Sigmoid colon (tissue), 7 donors: Measurements from ENCODE around the gene AGXT2. TPM values are rescaled to one million over a fixed set of nuclear protein-coding genes. Genes with fewer than 3 reads are reported as not detected.

Experiments
- DNase-seq: peaks from one replicate; pipeline ENCODE4 v3.0.0-alpha.2; 2019
- H3K27ac ChIP-seq, 4 donors: fragments of 200-600 bp; sonication (generic); one replicate each; pipeline ENCODE4 v1.5.1; 2016 to 2019; ENCODE audit warnings: mild to moderate bottlenecking in 1 of 4
- H3K27me3 ChIP-seq, 3 donors: fragments of 200-600 bp; sonication (generic); one replicate each; pipeline ENCODE4 v1.5.1; 2019; ENCODE audit warnings: mild to moderate bottlenecking in 1 of 3
- H3K36me3 ChIP-seq, 4 donors: fragments of 200-600 bp; sonication (generic); one replicate each; pipeline ENCODE4 v1.5.1; 2016 to 2019
- H3K4me1 ChIP-seq, 4 donors: fragments of 200-600 bp; sonication (generic); one replicate each; pipeline ENCODE4 v1.5.1; 2017 to 2019
- H3K4me3 ChIP-seq, 4 donors: fragments of 200-600 bp; sonication (generic); one replicate each; pipeline ENCODE4 v1.5.1; 2017 to 2019; ENCODE audit warnings: mild to moderate bottlenecking in 2 of 4, moderate library complexity in 1 of 4
- H3K9me3 ChIP-seq, 4 donors: fragments of 200-600 bp in 3 of 4; sonication (generic) in 3 of 4; one replicate each; pipeline versions ENCODE4 v1.5.1 to v1.6.1; 2013 to 2019
- EP300 ChIP-seq, 4 donors: sonication (generic); formaldehyde crosslinking; IDR thresholded peaks; one replicate each; pipeline ENCODE4 v1.6.1; 2017; ENCODE audit warnings: antibody characterized with exemption in 4 of 4
- POLR2A ChIP-seq, 2 donors: fragments of 450-650 bp; IDR thresholded peaks; one replicate each; pipeline ENCODE4 v1.6.1; 2016; ENCODE audit warnings: antibody characterized with exemption in 2 of 2, mild to moderate bottlenecking in 2 of 2, moderate library complexity in 2 of 2
- POLR2AphosphoS5 ChIP-seq, 4 donors: sonication (generic); formaldehyde crosslinking; IDR thresholded peaks; one replicate each; pipeline ENCODE4 v1.6.1; 2017; ENCODE audit warnings: antibody characterized with exemption in 4 of 4
- WGBS, 2 donors: extraction: QIAGEN DNeasy Blood & Tissue Kit; methylation state at CpG; one replicate each; pipeline ENCODE4 v1.1.7; 2013; 5-methylcytosine and 5-hydroxymethylcytosine counted together
- intact Hi-C: fragments of 100-400 bp; cut with DNase I; formaldehyde crosslinking; loops from one replicate; pipeline ENCODE4 v1.15.1; 2023
- polyA plus RNA-seq, 3 donors: library from polyadenylated mRNA; stranded (reverse); fragments of 200-250 nt; gene quantifications; one replicate each; pipeline ENCODE4 v1.2.3, GENCODE V29; 2013
- total RNA-seq, 4 donors: library from RNA; depleted of rRNA; stranded (reverse); fragments of >200 nt; gene quantifications; one replicate each; pipeline ENCODE4 v1.1.0, GENCODE V29; 2016
- TF ChIP-seq, protein P1 (sequence below), 4 experiments: fragments of 450-650 bp in 3 of 4; fragments of 200-600 bp in 1 of 4; IDR thresholded peaks; one replicate each; pipeline ENCODE4 v1.5.1; 2016 to 2019; ENCODE audit warnings: antibody characterized with exemption in 4 of 4, mild to moderate bottlenecking in 3 of 4, moderate library complexity in 2 of 4
- donor health status: healthy with polysubstance abuse.
- donor health status: Bipolar disorder and iron deficiency.
- donor health status: healthy.

AGXT2 gene
- total and polyA plus RNA-seq, 7 donors = not detected

DNA sequence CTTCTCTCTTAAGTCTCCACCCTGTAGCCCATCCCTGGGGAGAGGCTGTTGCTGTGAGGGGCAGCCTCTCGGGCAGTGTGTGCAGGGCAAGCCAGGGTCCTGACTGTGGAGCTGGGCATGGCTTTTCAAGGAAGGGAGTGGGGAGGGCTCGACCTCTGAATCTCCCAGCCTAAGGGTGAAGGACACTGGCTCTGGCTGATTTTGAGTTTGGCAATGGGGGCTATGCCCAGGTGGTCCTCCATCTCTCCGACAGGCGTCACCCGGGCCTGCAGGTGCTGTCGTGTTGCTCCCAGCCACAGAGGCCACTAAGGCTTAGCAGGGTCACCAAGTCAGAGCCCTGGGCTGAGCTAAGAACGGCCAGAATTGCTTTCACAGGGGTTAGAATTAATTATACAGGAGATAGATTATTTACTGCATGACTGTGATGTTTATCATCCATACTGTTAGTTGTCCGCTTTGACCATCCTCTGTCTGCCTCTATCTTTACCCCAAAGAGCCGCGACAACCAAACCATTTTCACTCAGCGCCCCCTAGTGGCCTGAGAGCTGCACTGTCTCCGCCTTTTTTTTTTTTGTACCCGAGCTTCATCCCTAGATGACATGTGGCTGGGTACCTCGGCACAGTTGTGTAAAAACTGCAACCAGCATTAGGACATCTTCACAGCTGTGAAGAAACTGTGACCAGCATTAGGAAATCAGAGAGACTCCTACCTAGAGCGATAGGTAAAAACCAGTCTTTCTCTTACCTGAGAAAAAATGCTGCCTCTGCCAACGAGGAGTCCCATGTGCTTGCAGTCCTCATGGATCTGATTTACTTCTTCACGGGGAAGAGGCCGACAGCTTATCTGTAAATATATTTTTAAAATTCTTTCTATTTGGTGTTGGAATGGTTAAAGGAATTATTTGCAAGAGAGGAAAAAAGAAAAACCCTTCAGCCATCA lies 44.5 kb downstream of the AGXT2 start:
- no peaks in the 10 kb centered on the region for H3K4me1 ChIP-seq
- no peaks in the 10 kb centered on the region for H3K27me3 ChIP-seq
- no peak overlapping the region for H3K4me3 ChIP-seq
- H3K36me3 ChIP-seq = no peaks in the 10 kb centered on the region
- no peaks in the 10 kb centered on the region for H3K9me3 ChIP-seq
- no peak for DNase-seq
- TF ChIP-seq, protein P1, sequence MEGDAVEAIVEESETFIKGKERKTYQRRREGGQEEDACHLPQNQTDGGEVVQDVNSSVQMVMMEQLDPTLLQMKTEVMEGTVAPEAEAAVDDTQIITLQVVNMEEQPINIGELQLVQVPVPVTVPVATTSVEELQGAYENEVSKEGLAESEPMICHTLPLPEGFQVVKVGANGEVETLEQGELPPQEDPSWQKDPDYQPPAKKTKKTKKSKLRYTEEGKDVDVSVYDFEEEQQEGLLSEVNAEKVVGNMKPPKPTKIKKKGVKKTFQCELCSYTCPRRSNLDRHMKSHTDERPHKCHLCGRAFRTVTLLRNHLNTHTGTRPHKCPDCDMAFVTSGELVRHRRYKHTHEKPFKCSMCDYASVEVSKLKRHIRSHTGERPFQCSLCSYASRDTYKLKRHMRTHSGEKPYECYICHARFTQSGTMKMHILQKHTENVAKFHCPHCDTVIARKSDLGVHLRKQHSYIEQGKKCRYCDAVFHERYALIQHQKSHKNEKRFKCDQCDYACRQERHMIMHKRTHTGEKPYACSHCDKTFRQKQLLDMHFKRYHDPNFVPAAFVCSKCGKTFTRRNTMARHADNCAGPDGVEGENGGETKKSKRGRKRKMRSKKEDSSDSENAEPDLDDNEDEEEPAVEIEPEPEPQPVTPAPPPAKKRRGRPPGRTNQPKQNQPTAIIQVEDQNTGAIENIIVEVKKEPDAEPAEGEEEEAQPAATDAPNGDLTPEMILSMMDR (IDR thresholded peaks at IDR 0.05) = peak in 3 of 4 experiments; percentile 18 to 77 (median 40)
- no peak for TF ChIP-seq POLR2AphosphoS5 (IDR thresholded peaks at IDR 0.05)
- H3K27ac ChIP-seq = no peak overlapping the region
- intact Hi-C loops = loop anchor here (5.0 kb wide), 1 partner anchor 531 kb away; no protein-coding TSS in a partner anchor
- 42 to 50% methylated on average over 18 of the region's 18 CpGs for WGBS, 2 donors

DNA sequence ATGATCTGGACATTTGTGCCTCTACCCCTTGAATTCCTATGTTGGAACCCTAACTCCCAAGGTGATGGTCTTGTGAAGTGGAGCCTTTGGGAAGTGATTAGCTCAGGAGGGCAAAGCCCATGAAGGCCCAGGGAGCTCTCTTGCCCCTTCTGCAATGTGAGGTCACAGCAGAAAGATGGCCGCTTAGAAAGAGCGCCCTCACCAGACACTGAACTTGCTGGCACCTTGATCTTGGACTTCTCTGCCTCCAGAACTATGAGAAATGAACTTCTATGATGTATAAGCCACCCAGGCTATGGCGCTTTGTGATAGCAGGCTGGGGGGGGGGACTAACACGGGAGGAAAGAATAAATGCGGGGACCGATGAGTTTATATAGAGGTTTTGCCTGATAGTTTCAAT lies 45.3 kb downstream of the AGXT2 start:
- Histone ChIP-seq H3K9me3 (no peaks in the 10 kb centered on the region), H3K4me3 (no peak overlapping the region), H3K4me1 (no peaks in the 10 kb centered on the region), H3K27ac (no peak overlapping the region), H3K27me3 (no peaks in the 10 kb centered on the region), H3K36me3 (no peaks in the 10 kb centered on the region)
- intact Hi-C loops = loop anchor here (5.0 kb wide), 1 partner anchor 530 kb away; no protein-coding TSS in a partner anchor
- WGBS, 2 donors = 88 to 94% methylated on average over 6 of the region's 6 CpGs
- TF ChIP-seq, protein P1 (IDR thresholded peaks at IDR 0.05) = no peak
- TF ChIP-seq EP300 (IDR thresholded peaks at IDR 0.05) = no peak
- no peak for TF ChIP-seq POLR2A (IDR thresholded peaks at IDR 0.05)
- no peak for TF ChIP-seq POLR2AphosphoS5 (IDR thresholded peaks at IDR 0.05)
- DNase-seq = no peak

DNA sequence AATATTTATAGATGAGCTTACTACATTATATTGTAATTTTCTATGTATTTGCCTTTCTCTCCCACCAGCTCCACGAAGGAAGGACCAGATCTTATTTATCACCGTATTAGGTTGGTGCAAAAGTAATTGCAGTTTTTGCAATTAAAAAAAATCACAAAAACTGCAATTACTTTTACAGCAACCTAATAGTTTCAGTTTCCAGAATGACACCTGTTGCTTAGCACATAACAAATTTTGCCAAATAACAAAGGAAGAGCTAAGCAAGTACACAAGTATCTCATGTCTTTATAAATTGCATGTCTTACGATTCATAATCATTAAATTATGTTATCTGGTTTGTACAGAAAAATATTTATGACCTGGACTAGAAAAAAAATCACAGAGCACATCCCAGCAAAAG lies 45.9 kb downstream of the AGXT2 start:
- TF ChIP-seq EP300 (IDR thresholded peaks at IDR 0.05) (no peak), POLR2AphosphoS5 (IDR thresholded peaks at IDR 0.05) (no peak), POLR2A (IDR thresholded peaks at IDR 0.05) (no peak)
- TF ChIP-seq, protein P1 (IDR thresholded peaks at IDR 0.05) = no peak
- intact Hi-C loops = loop anchor here (5.0 kb wide), 1 partner anchor 530 kb away; no protein-coding TSS in a partner anchor
- H3K36me3 ChIP-seq = no peaks in the 10 kb centered on the region
- 72 to 90% methylated on average over 3 of the region's 3 CpGs for WGBS, 2 donors
- no peaks in the 10 kb centered on the region for H3K9me3 ChIP-seq
- no peak for DNase-seq
- no peaks in the 10 kb centered on the region for H3K27me3 ChIP-seq
- no peak overlapping the region for H3K4me3 ChIP-seq
- H3K4me1 ChIP-seq = no peaks in the 10 kb centered on the region
- no peak overlapping the region for H3K27ac ChIP-seq

DNA sequence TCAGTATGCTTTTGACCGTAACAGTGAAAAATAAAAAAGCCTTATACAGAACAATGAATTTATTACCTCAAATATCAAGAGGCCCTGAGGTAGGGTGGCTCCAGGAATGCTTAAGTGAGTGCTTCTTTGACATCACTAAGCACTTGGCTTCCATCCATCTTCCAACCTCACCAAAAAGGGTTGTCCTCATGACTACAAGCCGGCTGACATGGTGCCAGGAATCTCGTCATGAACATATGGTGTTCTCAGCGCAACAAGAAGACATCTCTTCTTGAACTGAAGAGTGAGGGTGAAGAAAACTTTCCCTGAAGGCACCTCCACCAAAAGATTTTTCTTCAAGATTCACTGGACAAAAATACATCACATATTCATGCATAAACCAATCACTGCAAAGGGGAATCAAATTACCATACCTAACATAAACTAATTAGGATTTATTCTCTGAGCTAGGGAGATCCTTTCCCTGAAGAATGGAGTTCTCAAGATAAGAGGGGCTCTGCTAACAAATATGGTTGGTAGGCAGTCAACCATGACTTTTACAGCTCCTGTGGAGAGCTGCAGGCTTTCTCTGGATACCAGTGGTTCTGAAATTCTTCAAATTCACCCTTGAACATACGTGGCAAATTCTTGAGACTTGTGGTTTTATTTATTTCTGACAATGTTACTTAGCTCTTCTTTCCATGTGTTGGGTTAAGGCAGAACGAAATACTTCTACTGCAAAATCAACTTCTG lies 49.5 kb downstream of the AGXT2 start:
- no peak for DNase-seq
- no peaks in the 10 kb centered on the region for H3K36me3 ChIP-seq
- H3K4me1 ChIP-seq = no peaks in the 10 kb centered on the region
- TF ChIP-seq, protein P1 (IDR thresholded peaks at IDR 0.05) = no peak
- TF ChIP-seq POLR2AphosphoS5 (IDR thresholded peaks at IDR 0.05) (no peak), POLR2A (IDR thresholded peaks at IDR 0.05) (no peak), EP300 (IDR thresholded peaks at IDR 0.05) (no peak)
- no peaks in the 10 kb centered on the region for H3K27me3 ChIP-seq
- intact Hi-C loops = no loop called here
- WGBS, 2 donors = 69 to 78% methylated on average over 6 of the region's 6 CpGs
- H3K27ac ChIP-seq = no peak overlapping the region
- no peak overlapping the region for H3K4me3 ChIP-seq
- no peaks in the 10 kb centered on the region for H3K9me3 ChIP-seq
